Progenitor cell of endocrine pancreas (in vitro differentiated cells): ENCODE results near the gene DOCK6. TPM values are rescaled to one million over a fixed set of nuclear protein-coding genes. Genes with fewer than 3 reads are reported as not detected.
A peak's percentile ranks its signal among the peaks of the same experiment; 100 is the strongest.

Source experiments
- DNase-seq: peaks from one replicate; pipeline ENCODE4 v3.0.0; 2021; ENCODE audit warnings: low spot score; ENCODE audit not compliant: unreplicated experiment
- H3K27ac Mint-ChIP-seq: 2 replicates; pipeline ENCODE4 v1.8.0; 2021; ENCODE audit warnings: mild to moderate bottlenecking, moderate library complexity, mixed read lengths
- H3K27me3 Mint-ChIP-seq: 2 replicates; pipeline ENCODE4 v1.8.0; 2021; ENCODE audit warnings: mixed read lengths
- H3K36me3 Mint-ChIP-seq: 2 replicates; pipeline ENCODE4 v1.8.0; 2022; ENCODE audit warnings: mixed read lengths; ENCODE audit not compliant: insufficient read depth
- H3K4me1 Mint-ChIP-seq: 2 replicates; pipeline ENCODE4 v1.8.0; 2021; ENCODE audit warnings: low read depth, mixed read lengths
- H3K4me3 Mint-ChIP-seq: 2 replicates; pipeline ENCODE4 v1.8.0; 2021; ENCODE audit warnings: low read depth, mild to moderate bottlenecking, moderate library complexity, mixed read lengths
- H3K9me3 Mint-ChIP-seq: 2 replicates; pipeline ENCODE4 v1.8.0; 2021; ENCODE audit warnings: low read depth, mixed read lengths
- total RNA-seq: library from RNA; stranded (reverse); gene quantifications from 2 replicates; pipeline ENCODE4 v1.2.1, GENCODE V29; 2021
- TF ChIP-seq, protein P1 (sequence below): fragments of 200-600 bp; sonication (generic); IDR thresholded peaks from one replicate; pipeline ENCODE4 v1.5.0; 2021; ENCODE audit warnings: antibody characterized with exemption, mild to moderate bottlenecking; ENCODE audit not compliant: unreplicated experiment

DOCK6 gene
- total RNA-seq, 1 donor from 2014 or later, result 88.0 TPM

DNA sequence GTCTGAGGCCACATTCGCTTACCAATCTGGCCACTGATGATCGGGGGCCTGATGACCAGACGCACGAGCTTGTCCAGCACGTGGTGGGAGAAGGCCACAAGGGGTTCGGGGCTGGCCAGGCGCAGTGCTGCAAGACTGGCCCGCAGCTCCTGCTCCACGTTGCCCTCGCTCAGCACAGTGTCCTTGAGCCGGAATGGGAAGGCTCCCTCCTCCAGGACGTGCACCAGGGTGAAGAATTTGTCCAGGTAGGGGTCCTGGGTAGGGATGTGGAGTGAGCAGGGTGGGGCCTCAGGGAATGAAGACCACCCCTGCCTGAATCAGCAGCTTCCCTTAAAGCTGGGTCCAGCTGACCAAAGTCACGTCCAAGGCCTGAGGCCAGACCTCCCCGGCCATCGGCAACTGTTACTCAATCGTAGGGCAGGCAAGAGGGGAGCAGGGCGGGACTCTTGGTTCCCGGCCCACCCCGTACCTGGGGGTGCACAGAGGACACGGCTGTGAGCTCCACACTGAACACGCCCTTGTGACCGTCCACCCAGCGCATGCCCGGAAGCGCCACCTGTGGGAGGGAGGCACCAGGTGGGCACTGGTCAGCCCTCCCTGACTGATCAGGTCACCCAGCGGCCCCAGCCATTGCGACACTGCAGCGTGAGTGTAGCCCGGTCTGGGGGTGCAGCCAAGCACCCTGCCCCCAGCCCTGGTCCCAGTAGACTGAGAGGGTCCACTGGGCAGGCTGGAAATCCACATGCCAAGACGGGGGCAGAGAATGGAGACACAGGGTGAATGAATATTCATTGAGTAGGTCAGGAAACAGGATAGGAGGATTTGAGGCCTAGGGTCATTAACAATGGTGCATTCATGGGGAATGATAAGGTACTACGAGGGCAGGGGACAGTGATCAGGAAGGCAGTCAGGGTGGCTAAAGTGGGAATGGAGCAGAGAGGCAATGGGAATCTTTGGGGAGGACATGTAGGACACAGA, 25.7 kb downstream of the DOCK6 start:
- TF ChIP-seq, protein P1, sequence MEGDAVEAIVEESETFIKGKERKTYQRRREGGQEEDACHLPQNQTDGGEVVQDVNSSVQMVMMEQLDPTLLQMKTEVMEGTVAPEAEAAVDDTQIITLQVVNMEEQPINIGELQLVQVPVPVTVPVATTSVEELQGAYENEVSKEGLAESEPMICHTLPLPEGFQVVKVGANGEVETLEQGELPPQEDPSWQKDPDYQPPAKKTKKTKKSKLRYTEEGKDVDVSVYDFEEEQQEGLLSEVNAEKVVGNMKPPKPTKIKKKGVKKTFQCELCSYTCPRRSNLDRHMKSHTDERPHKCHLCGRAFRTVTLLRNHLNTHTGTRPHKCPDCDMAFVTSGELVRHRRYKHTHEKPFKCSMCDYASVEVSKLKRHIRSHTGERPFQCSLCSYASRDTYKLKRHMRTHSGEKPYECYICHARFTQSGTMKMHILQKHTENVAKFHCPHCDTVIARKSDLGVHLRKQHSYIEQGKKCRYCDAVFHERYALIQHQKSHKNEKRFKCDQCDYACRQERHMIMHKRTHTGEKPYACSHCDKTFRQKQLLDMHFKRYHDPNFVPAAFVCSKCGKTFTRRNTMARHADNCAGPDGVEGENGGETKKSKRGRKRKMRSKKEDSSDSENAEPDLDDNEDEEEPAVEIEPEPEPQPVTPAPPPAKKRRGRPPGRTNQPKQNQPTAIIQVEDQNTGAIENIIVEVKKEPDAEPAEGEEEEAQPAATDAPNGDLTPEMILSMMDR, result no peak
- no peak overlapping the region for H3K27ac Mint-ChIP-seq

DNA sequence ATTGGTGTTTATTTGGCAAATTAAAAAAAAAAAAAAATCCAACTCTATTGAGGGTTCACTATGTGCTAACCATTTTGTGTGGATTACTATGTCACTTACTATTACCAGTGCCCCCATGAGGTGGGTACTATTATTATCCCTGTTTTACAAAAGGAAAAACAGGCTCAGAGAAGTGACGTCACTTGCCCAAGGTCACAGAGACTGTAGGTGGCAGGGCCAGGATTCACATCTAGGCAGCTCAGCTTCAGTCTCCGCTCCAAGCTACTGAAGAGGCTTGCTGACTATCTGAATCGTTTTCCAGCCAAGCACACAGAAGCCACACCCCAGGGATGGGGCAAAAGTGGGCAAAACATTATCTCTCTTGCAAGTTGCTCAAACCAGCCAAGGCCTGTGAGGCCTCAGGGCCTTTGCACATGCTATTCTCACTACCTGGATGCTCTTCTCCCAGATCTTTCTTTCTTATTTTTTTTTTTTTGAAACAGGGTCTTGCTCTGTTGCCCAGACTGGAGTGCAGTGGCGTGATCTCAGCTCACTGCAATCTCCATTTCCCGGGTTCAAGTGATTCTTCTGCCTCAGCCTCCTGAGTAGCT, 27.7 kb downstream of the DOCK6 start:
- Mint-ChIP-seq H3K36me3 (peaks cover 11% of the 10 kb centered on the region), H3K27me3 (no peaks in the 10 kb centered on the region), H3K4me3 (no peak overlapping the region), H3K27ac (no peak overlapping the region), H3K4me1 (peaks cover 1% of the 10 kb centered on the region), H3K9me3 (no peaks in the 10 kb centered on the region)
- no peak for DNase-seq
- TF ChIP-seq, protein P1, result no peak

More for the DNA sequence above, 25.7 kb downstream of the DOCK6 start:
- Mint-ChIP-seq H3K9me3 (no peaks in the 10 kb centered on the region), H3K36me3 (peaks cover 18% of the 10 kb centered on the region), H3K4me3 (no peak overlapping the region), H3K27me3 (no peaks in the 10 kb centered on the region), H3K4me1 (peaks cover 1% of the 10 kb centered on the region)
- no peak for DNase-seq

DNA sequence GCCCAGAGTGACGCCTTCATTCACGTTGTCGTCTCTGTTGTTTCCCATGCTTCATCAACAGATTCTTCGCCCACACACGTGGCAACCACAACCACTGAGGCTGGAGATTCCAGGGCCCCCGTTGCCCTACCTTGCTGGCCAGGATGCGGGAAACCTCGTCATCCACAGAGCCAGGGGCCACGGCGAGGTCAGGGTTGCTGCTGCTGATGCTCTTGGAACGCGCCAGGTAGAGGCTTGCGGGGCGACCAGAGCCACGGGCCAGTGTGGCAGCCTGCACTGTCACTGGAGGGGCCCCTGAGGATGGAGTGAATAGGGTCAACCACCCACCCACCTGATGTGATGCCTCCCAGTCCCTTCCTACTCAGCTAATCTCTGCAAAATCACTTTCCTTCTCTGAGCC, 29.3 kb downstream of the DOCK6 start:
- no peak for DNase-seq
- no peak overlapping the region for H3K27ac Mint-ChIP-seq
- no peaks in the 10 kb centered on the region for H3K9me3 Mint-ChIP-seq
- TF ChIP-seq, protein P1, result no peak
- H3K4me1 Mint-ChIP-seq, result peaks cover 1% of the 10 kb centered on the region
- H3K36me3 Mint-ChIP-seq, result peaks cover 4% of the 10 kb centered on the region
- H3K27me3 Mint-ChIP-seq, result no peaks in the 10 kb centered on the region
- H3K4me3 Mint-ChIP-seq, result no peak overlapping the region

DNA sequence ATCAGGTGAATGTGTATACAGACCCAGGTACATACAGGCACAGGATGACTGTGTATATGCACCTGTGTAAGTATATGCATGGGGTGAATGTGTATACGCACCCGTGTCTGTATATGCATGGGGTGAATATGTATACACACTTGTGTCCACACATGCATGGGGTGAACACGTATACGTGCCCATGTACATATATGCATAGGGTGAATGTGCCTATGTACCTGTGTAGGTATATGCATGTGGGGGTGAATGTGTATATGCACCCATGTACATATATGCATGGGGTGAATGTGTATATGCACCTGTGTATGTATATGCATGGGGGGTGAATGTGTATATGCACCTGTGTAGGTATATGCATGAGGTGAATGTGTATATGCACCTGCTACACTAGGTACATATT, 29.8 kb downstream of the DOCK6 start:
- DNase-seq, result no peak
- Mint-ChIP-seq H3K27ac (no peak overlapping the region), H3K9me3 (no peaks in the 10 kb centered on the region), H3K4me1 (peaks cover 1% of the 10 kb centered on the region), H3K4me3 (no peak overlapping the region), H3K36me3 (peaks cover 3% of the 10 kb centered on the region), H3K27me3 (no peaks in the 10 kb centered on the region)
- TF ChIP-seq, protein P1, result no peak

DNA sequence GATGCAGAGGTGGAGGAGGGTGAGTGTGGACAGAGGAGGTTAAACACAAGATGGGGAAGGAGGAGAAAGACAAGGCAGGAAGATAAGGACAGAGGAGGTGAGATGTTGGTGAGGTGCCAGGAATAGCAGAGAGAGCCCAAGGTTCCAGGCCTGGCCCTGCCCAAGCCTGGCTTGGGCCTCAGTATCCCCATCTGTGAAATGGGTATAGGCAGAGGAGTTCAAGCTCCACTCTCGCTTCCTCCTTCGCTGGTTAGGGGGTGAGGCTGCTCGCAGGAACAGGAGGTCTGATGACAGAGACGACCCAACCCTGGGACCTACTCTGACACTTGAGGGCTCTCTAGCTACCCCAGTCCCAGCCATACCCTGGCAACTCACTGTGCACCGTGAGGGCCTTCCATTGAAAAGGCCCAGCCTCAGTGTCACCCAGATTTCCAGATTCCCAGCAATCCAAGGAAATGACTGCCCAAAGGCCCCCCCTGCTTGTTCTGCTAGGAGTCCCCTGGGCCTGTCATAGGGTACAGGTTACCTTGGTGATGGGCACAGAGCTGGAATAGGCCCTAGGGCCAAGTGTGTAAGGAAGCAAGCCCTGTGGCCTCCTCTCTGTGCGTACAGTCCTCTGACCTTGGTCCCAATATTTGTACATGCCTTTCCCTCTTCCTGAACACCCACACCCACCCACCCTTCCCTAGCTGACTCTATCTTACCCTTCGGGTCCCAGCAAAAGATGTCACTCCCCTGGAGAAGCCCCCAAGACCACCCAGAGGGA, 31.5 kb downstream of the DOCK6 start:
- H3K4me1 Mint-ChIP-seq, result no peaks in the 10 kb centered on the region
- no peak overlapping the region for H3K4me3 Mint-ChIP-seq
- TF ChIP-seq, protein P1, result no peak

More for the DNA sequence above, 31.5 kb downstream of the DOCK6 start:
- Mint-ChIP-seq H3K9me3 (no peaks in the 10 kb centered on the region), H3K36me3 (peaks cover 9% of the 10 kb centered on the region), H3K27me3 (no peaks in the 10 kb centered on the region), H3K27ac (peak overlapping the region; percentile 55)
- DNase-seq, result no peak
